GM12878 (cell line): Measurements from ENCODE around the gene MED10. TPM values are rescaled to one million over a fixed set of nuclear protein-coding genes. Genes with fewer than 3 reads are reported as not detected.

ENCODE experiments used
- ATAC-seq: fragments of 200-7000 bp; cut with Tn5 transposase; 3 replicates; pipeline ENCODE4 v1.9.1; 2020; ENCODE audit warnings: mild to moderate bottlenecking, moderate library complexity
- BruUV-seq: library from RNA; stranded (reverse); fragments of 400-500 nt; replicated peaks from 2 replicates; lab custom pipeline; 2021; lab: Mats Ljungman, UMichigan
- CTCF ChIA-PET: fragments of 300-600 bp; sonication (Branson Sonifier 250); formaldehyde crosslinking; extraction: SDS; loops from one replicate; lab custom pipeline; 2021; ENCODE audit warnings: inconsistent platforms; lab: Yijun Ruan, JAX
- POLR2A ChIA-PET: fragments of 350-600 bp; formaldehyde crosslinking; extraction: SDS; loops from one replicate; lab custom pipeline; 2021; ENCODE audit warnings: inconsistent platforms; lab: Charles Lee
- RAD21 ChIA-PET: fragments of 300-600 bp; sonication (Branson Sonifier 250); formaldehyde crosslinking; loops from one replicate; lab custom pipeline; 2023; ENCODE audit warnings: antibody characterized with exemption; ENCODE audit not compliant: unreplicated experiment; lab: Charles Lee
- SMC1A ChIA-PET: fragments of 300-600 bp; sonication (Branson Sonifier 250); formaldehyde crosslinking; loops from one replicate; lab custom pipeline; 2023; ENCODE audit not compliant: unreplicated experiment, uncharacterized antibody; lab: Charles Lee
- DNase-seq: peaks from one replicate; pipeline ENCODE4 v3.0.0-alpha.2; 2011; ENCODE audit warnings: low read depth, low spot score
- FAIRE-seq: peaks from 3 replicates; lab custom pipeline; 2011; peaks lifted over from hg19 to GRCh38; lab: Jason Lieb, UNC
- H2AFZ ChIP-seq: 2 replicates; pipeline ENCODE4 v1.6.0; 2011; ENCODE audit warnings: low read depth, low read length, control low read depth; ENCODE audit not compliant: control insufficient read depth
- H3K27ac ChIP-seq: 2 replicates; pipeline ENCODE4 v1.5.1; 2011; ENCODE audit warnings: control low read depth; ENCODE audit not compliant: control insufficient read depth, insufficient read depth
- H3K27me3 ChIP-seq, 2 experiments: replicated peaks in 1 of 2; 2 replicates each; pipeline versions ENCODE4 v1.6.0 to v1.6.1; 2011; ENCODE audit warnings: low read length in 1 of 2; ENCODE audit not compliant: control insufficient read depth in 2 of 2, insufficient read depth in 2 of 2
- H3K36me3 ChIP-seq, 2 experiments: 2 replicates each; pipeline ENCODE4 v1.5.1; 2011; ENCODE audit warnings: low read length in 1 of 2; ENCODE audit not compliant: control insufficient read depth in 2 of 2, insufficient read depth in 2 of 2
- H3K4me1 ChIP-seq: 2 replicates; pipeline ENCODE4 v1.6.1; 2011; ENCODE audit warnings: mild to moderate bottlenecking, low read length, moderate library complexity, mixed read lengths; ENCODE audit not compliant: control insufficient read depth, insufficient read depth
- H3K4me2 ChIP-seq: 2 replicates; pipeline ENCODE4 v1.6.0; 2011; ENCODE audit warnings: control low read depth; ENCODE audit not compliant: control insufficient read depth, insufficient read depth
- H3K4me3 ChIP-seq: fragments of 200-600 bp; sonication (generic); 2 replicates; pipeline ENCODE4 v1.5.1; 2016
- H3K79me2 ChIP-seq: 2 replicates; pipeline ENCODE4 v1.6.0; 2011; ENCODE audit warnings: low read length; ENCODE audit not compliant: control insufficient read depth, insufficient read depth
- H3K9ac ChIP-seq: 2 replicates; pipeline ENCODE4 v1.8.0; 2011; ENCODE audit warnings: low read length, control low read depth, mixed read lengths; ENCODE audit not compliant: control insufficient read depth, insufficient read depth
- H3K9me3 ChIP-seq: replicated peaks from 3 replicates; pipeline ENCODE4 v1.5.1; 2011; ENCODE audit warnings: mild to moderate bottlenecking, low read length; ENCODE audit not compliant: control insufficient read depth, insufficient read depth
- H4K20me1 ChIP-seq: 2 replicates; pipeline ENCODE4 v1.6.0; 2011; ENCODE audit not compliant: control insufficient read depth, insufficient read depth
- E2F8 ChIP-seq: fragments of 450-650 bp; IDR thresholded peaks from 2 replicates; pipeline ENCODE4 v1.6.1; 2018; ENCODE audit warnings: mild to moderate bottlenecking, low read depth, moderate library complexity; ENCODE audit not compliant: partially characterized antibody
- ETV6 ChIP-seq, 2 experiments: fragments of 450-650 bp in 1 of 2; IDR thresholded peaks in 1 of 2; conservative IDR thresholded peaks in 1 of 2; 2 replicates each; pipeline ENCODE4 v1.6.1; 2014; ENCODE audit warnings: antibody characterized with exemption in 1 of 2, borderline replicate concordance in 1 of 2, low read depth in 1 of 2, mild to moderate bottlenecking in 1 of 2, moderate library complexity in 1 of 2
- KLF5 ChIP-seq: fragments of 450-650 bp; IDR thresholded peaks from 2 replicates; pipeline ENCODE4 v1.6.1; 2014; ENCODE audit warnings: mild to moderate bottlenecking; ENCODE audit not compliant: partially characterized antibody
- MYB ChIP-seq: fragments of 150-350 bp; IDR thresholded peaks from 2 replicates; pipeline ENCODE4 v1.6.1; 2014; ENCODE audit warnings: mild to moderate bottlenecking, low read depth, low read length, borderline replicate concordance
- MYC ChIP-seq: IDR thresholded peaks from 2 replicates; pipeline ENCODE4 v1.6.1; 2011; ENCODE audit warnings: mild to moderate bottlenecking, low read length, moderate library complexity, inconsistent platforms; ENCODE audit not compliant: insufficient read depth, insufficient replicate concordance, insufficient read length, severe bottlenecking
- NFYA ChIP-seq: IDR thresholded peaks from 2 replicates; pipeline ENCODE4 v1.6.1; 2011; ENCODE audit warnings: low read depth, mild to moderate bottlenecking, low read length, improper control_type of control experiment, borderline replicate concordance
- NFYB ChIP-seq: IDR thresholded peaks from 2 replicates; pipeline ENCODE4 v1.6.1; 2011; ENCODE audit warnings: low read depth, mild to moderate bottlenecking, low read length, improper control_type of control experiment, moderate library complexity; ENCODE audit not compliant: insufficient read depth
- PAX8 ChIP-seq: fragments of 450-650 bp; IDR thresholded peaks from 2 replicates; pipeline ENCODE4 v1.6.1; 2017; ENCODE audit warnings: mild to moderate bottlenecking, moderate library complexity
- POLR2AphosphoS5 ChIP-seq: IDR thresholded peaks from 2 replicates; pipeline ENCODE4 v1.6.1; 2011; ENCODE audit warnings: mild to moderate bottlenecking, low read length, inconsistent platforms
- RFX5 ChIP-seq: IDR thresholded peaks from 2 replicates; pipeline ENCODE4 v1.6.1; 2011; ENCODE audit warnings: low read depth, low read length, improper control_type of control experiment
- SREBF1 ChIP-seq: IDR thresholded peaks from 2 replicates; pipeline ENCODE4 v1.6.1; 2012; ENCODE audit warnings: mild to moderate bottlenecking, low read length
- SRF ChIP-seq, 2 experiments: IDR thresholded peaks; 2 replicates each; pipeline ENCODE4 v1.6.1; 2011; ENCODE audit warnings: low read depth in 2 of 2, low read length in 2 of 2, mild to moderate bottlenecking in 1 of 2, moderate library complexity in 1 of 2
- WGBS: methylation state at CpG from one replicate; pipeline ENCODE4 v1.1.6; 2016; ENCODE audit warnings: low lambda C conversion rate; ENCODE audit not compliant: insufficient replicate concordance, insufficient coverage; ENCODE audit errors: missing lambda C conversion rate; 5-methylcytosine and 5-hydroxymethylcytosine counted together
- in situ Hi-C: fragments of 300-500 bp; cut with MboI; formaldehyde crosslinking; loops from 9 replicates; pipeline ENCODE4 v1.14.3; 2018; ENCODE audit warnings: mixed read lengths
- intact Hi-C: fragments of 100-400 bp; cut with micrococcal nuclease; formaldehyde crosslinking; loops from one replicate; pipeline ENCODE4 v1.14.2; 2022; ENCODE audit not compliant: unreplicated experiment
- polyA plus RNA-seq, 11 experiments: library from polyadenylated mRNA; depleted of rRNA in 4 of 11; unstranded in 6 of 11; stranded (reverse) in 5 of 11; fragments of >200 nt; fragmentation: Nextera tagmentation in 4 of 11; fragmentation: Illumina TruSeq in 1 of 11; extraction: Ambion mirVana in 4 of 11; extraction: Trizol in 1 of 11; gene quantifications; 1 replicate in 1 of 11; 2 replicates in 10 of 11; pipeline versions ENCODE4 v1.2.1 to v1.2.3, GENCODE V29; 2011 to 2016; ENCODE audit warnings: inconsistent platforms in 2 of 11, missing spikeins in 2 of 11, low read depth in 1 of 11
- total RNA-seq, 4 experiments: library from RNA; depleted of rRNA in 3 of 4; stranded (reverse); fragments of >200 nt in 3 of 4; fragmentation: Illumina TruSeq in 1 of 4; extraction: Trizol in 1 of 4; gene quantifications; 2 replicates each; pipeline versions ENCODE4 v1.2.1 to v1.2.3, GENCODE V29; 2013 to 2021

MED10 gene
- total and polyA plus RNA-seq, 10 of the 15 experiments (the other 5 are each of a cell fraction or from before 2014, with no cell fraction given) = 21.2 to 111 (median 46.6) TPM

- H3K27ac ChIP-seq = no peak overlapping the region
- TF ChIP-seq MYC (no peak), RFX5 (no peak), NFYA (no peak), MYB (no peak), KLF5 (no peak), PAX8 (no peak), POLR2AphosphoS5 (no peak), NFYB (no peak), E2F8 (no peak), SREBF1 (no peak), ETV6 (conservative IDR thresholded peaks at IDR 0.05 in 1 of 2, IDR thresholded peaks at IDR 0.05 in 1 of 2; ENCODE audit: borderline replicate concordance in 1 of 2, low read depth in 1 of 2) (no peak), SRF (IDR thresholded peaks at IDR 0.05; ENCODE audit: low read depth in 2 of 2, low read length in 2 of 2) (no peak)
- TF ChIP-seq, all 136 proteins: peak for 0
- WGBS = 48% methylated on average over 4 of the region's 4 CpGs
- ATAC-seq (no peak), DNase-seq (no peak), FAIRE-seq (no peak)
- POLR2A ChIA-PET = no interaction called here
- Histone ChIP-seq H3K36me3 (no peaks in the 10 kb centered on the region), H3K9ac (no peak overlapping the region), H3K79me2 (no peaks in the 10 kb centered on the region), H2AFZ (no peak overlapping the region), H3K27me3 (no peaks in the 10 kb centered on the region), H3K4me2 (no peak overlapping the region), H4K20me1 (no peaks in the 10 kb centered on the region), H3K9me3 (no peaks in the 10 kb centered on the region; the same call in 2 of the 3 replicates), H3K4me1 (no peaks in the 10 kb centered on the region), H3K4me3 (no peak overlapping the region)
- CTCF ChIA-PET = no interaction called here
- SMC1A ChIA-PET = no interaction called here
- no TSS peak for BruUV-seq
- in situ Hi-C loops = no loop called here
- intact Hi-C loops = no loop called here
- RAD21 ChIA-PET = no interaction called here
Observed at GRCh38 chr5:6412811-6413210, 34.5 kb upstream of the MED10 start.
